SH-SY5Y (cell line): ENCODE measurements around the gene KY.

ENCODE experiments used
- GATA2 ChIP-seq: IDR thresholded peaks from 2 replicates; pipeline ENCODE4 v1.6.1; 2011; ENCODE audit warnings: mild to moderate bottlenecking, low read depth, low read length
- GATA3 ChIP-seq: IDR thresholded peaks from 2 replicates; pipeline ENCODE4 v1.6.1; 2011; ENCODE audit warnings: low read depth, mild to moderate bottlenecking, low read length, moderate library complexity

KY gene

DNA sequence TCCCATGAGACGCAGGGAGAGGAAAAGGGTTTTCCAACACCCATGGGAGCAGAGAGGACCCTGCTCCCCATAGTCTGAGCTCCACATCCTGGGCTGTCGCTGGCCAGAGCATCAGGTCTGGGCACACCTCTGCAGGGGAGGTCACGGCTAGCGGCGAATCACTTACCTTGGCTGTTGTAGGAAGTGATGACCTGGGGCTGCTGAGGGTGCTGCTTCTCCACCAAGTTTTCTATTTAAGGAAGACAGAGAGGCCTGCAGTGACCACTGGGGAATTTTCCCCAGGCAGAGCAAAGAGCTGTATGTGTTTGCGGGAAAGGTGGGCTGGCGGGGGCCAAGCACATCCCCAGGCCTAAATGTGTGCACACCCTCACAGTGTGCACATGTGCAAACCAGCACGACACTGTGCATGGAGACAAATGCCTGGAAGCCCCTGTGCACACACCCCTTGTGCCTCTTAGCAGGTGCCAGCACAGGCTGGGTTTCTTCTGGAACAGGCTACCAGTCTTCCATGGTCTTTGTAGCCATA lies 7.6 kb downstream of the KY start:
- no peak for TF ChIP-seq GATA2
- TF ChIP-seq GATA3 = no peak

- no peak for TF ChIP-seq GATA3
- no peak for TF ChIP-seq GATA2
Observed at GRCh38 chr3:134642445-134643149, 8.2 kb downstream of the KY start.

DNA sequence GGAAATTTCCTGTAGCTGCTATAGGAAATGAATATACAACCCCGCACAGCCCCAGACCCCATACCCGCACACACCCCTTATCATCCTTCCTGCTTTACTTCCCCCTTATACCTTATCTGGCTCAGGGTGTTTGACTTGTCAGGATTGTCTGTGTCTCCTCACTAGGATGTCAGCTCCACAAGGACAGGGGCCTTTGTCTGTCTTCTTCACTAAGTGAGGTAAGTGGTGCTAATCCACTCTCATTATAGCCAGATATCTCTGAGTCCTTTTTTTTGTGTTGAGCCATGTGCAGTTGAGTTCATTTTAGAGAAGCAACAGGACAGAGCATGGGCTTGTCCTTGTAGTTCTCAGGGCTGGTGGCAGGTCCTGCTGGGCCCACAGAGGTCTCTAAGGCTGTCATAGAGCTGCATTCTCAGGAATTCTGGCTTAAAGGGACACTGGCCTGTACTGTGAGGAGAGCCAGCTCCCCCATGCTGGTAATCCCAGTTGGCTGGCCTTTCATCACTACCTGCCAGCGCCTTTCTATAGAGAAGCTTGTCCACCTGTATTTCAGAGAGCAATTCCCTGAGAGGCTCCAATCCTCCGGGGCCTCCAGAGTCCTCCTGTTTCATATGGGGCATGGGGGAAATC lies 9.0 kb downstream of the KY start:
- TF ChIP-seq GATA2 (no peak), GATA3 (no peak)

- TF ChIP-seq GATA3 (no peak), GATA2 (no peak)
Observed at GRCh38 chr3:134640872-134641470, 9.9 kb downstream of the KY start.

DNA sequence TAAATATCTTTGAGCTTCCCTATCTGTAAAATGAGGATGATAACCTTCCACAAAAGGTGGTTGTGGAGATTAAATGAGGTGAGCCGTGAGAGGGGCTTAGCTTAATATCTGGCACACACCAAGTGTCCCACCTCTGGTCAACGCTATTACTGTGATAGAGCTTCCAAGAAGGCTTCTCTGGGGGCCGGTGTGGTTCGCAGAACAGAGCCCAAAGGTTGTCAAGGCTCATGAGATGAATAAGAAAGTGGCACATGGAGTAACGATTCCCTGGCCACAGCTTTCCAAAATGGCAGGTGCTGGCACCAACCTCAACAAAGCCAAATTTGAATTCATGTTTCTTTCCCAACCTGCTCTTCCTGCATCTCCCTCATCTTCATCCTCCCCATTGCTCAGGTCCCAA lies 10.4 kb downstream of the KY start:
- TF ChIP-seq GATA2 (no peak), GATA3 (no peak)

GRCh38 chr3:134638385-134639030 lies 12.3 kb downstream of the KY start:
- TF ChIP-seq GATA3 (no peak), GATA2 (no peak)

DNA sequence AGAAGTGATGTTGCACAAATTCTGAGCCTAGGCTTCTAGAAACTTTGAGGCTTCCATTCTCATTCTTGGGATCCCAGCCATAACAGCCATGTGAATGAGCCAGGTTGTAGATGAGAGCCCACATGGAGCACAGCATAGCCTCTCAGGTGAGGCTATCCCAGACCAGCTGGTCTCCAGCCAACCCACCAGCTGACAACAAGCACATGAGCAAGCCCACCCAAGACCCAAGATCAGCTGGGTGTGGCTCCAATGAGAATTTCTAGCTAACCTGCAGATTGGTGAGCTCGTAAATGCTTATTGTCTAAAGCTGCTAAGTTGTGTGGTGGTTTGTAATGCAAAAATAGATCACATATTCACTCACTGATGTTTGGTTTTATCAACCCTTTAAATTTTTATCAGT lies 14.4 kb downstream of the KY start:
- TF ChIP-seq GATA3 = no peak
- TF ChIP-seq GATA2 = no peak

GRCh38 chr3:134630506-134630905 lies 20.3 kb downstream of the KY start:
- no peak for TF ChIP-seq GATA2
- TF ChIP-seq GATA3 = no peak

- TF ChIP-seq GATA3 (no peak), GATA2 (no peak)
Observed at GRCh38 chr3:134628884-134629283, 21.9 kb downstream of the KY start.

DNA sequence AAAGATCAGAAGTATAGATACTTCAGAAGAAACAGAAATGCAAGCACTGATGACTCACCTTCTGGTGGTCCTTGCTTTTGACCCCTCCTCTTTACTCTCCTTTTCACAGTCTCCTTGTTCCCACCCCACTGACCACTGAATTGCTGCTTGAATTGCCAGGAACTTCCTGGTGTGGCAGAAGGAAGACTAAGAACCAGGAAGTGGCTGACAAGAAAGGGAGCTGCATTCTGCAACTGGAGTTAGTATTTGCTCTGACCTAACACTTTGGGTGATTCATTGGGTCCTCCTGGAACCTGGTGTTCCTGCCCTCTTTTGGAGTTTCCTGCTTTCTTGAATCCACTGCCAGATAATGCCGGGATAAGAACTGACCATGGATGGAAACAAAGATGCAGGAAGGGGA lies 23.0 kb downstream of the KY start:
- TF ChIP-seq GATA2 (no peak), GATA3 (no peak)

GRCh38 chr3:134625885-134626741 lies 24.7 kb downstream of the KY start:
- TF ChIP-seq GATA2 (no peak), GATA3 (no peak)

DNA sequence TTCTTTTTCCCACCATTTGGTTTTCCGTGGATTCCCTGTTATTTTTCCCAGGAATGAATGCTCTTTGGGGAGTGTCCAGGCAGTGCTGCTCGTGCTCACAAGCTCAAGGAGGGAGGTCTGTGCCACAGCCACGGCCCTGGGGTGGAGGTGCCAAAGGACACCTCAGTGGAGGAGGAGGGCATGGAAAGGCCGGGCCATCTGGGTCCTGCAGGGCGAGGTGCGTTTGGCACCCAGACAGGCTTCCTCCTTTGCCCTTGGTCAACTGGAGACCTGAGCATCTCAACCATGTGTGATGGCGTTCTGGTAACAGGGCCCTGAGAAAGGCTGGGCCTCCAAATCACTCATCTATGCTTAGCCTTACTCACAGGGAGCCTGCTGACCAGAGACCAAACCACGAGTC lies 25.4 kb downstream of the KY start:
- TF ChIP-seq GATA3 (no peak), GATA2 (no peak)

- TF ChIP-seq GATA3 (no peak), GATA2 (no peak)
Observed at GRCh38 chr3:134624537-134625287, 26.1 kb downstream of the KY start.

DNA sequence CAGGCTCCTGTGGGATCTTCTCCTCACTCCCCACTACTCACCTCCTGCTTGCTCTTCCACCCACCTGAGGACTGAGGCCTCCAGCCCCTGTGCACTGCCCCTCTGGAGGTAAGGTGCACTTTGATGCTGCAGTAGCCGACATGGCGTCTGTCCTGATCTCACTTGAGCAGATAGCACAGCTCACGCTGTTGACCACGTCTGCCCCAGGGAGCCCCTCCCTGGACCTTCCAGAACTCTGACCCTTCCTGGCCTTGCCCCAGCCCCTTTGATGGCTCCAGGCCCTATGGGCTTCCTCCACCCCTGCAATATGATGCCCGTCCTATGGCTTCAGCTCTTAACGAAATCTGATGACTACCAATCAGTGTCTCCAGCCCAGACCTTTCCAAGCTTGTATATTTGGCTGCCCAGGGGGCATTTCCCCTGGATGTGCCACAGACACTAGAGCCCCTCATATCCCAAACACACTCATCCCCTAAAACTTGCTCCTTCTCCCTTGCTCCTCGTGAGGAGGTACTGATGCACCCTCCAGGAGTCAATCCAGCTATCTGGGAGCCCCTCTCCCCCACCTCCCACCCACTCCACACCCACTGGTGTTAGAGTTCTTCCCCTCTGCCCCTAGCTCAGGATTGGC lies 27.1 kb downstream of the KY start:
- TF ChIP-seq GATA2 (no peak), GATA3 (no peak)
